ENCODE data around the gene CAPN5.

The CAPN5 gene

GRCh38 chr11:77106321-77106720 is 39.5 kb downstream of the CAPN5 start:
- Histone ChIP-seq H3K9me3 (ENCODE audit: control insufficient read depth in 1 of 2, low read length in 2 of 2) (no peaks in the 10 kb centered on the region), H3K4me1 (ENCODE audit: control insufficient read depth in 1 of 2, insufficient read depth in 2 of 2, low read length in 2 of 2) (peaks cover 43 to 53% of the 10 kb centered on the region in 2 donors), H3K36me3 (ENCODE audit: control insufficient read depth in 1 of 2, insufficient read depth in 2 of 2, low read length in 2 of 2) (peaks cover 8 to 25% of the 10 kb centered on the region in 2 donors), H3K4me3 (ENCODE audit: low read depth in 1 of 2, low read length in 2 of 2) (peak overlapping the region in 1 of 2 donors; percentile 0), H3K27me3 (ENCODE audit: control insufficient read depth in 1 of 2, insufficient read depth in 2 of 2, low read length in 2 of 2) (no peaks in the 10 kb centered on the region), H3K9ac (ENCODE audit: low read depth in 1 of 2, low read length in 2 of 2) (no peak overlapping the region), H3K27ac (ENCODE audit: low read depth, low read length) (no peak overlapping the region)

GRCh38 chr11:77106759-77107158 is 40.0 kb downstream of the CAPN5 start:
- Histone ChIP-seq H3K27me3 (ENCODE audit: control insufficient read depth in 1 of 2, insufficient read depth in 2 of 2, low read length in 2 of 2) (no peaks in the 10 kb centered on the region), H3K4me1 (ENCODE audit: control insufficient read depth in 1 of 2, insufficient read depth in 2 of 2, low read length in 2 of 2) (peaks cover 43 to 53% of the 10 kb centered on the region in 2 donors), H3K36me3 (ENCODE audit: control insufficient read depth in 1 of 2, insufficient read depth in 2 of 2, low read length in 2 of 2) (peaks cover 8 to 23% of the 10 kb centered on the region in 2 donors), H3K9ac (ENCODE audit: low read depth in 1 of 2, low read length in 2 of 2) (no peak overlapping the region), H3K27ac (ENCODE audit: low read depth, low read length) (no peak overlapping the region), H3K9me3 (ENCODE audit: control insufficient read depth in 1 of 2, low read length in 2 of 2) (no peaks in the 10 kb centered on the region), H3K4me3 (ENCODE audit: low read depth in 1 of 2, low read length in 2 of 2) (no peak overlapping the region)

DNA sequence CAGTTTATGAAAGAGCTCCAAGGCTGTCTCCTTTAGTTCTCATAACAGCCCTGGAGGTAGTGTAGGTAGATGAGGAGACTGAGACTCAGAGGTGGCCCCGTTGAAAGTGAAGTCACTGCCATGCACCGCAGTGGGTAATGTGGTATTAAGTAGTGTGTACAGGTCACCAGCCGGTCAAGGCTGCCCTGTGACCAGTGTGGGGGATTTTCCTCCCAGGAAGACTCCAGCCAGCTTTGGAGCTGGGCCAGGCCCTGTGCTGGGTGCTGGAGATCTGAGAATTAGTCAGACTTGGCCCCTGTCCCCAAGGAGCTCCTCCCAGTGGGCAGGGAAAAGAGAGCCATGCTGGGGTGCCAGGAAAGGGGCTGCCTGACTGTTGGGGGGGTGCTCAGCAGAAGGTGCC is 41.2 kb downstream of the CAPN5 start:
- Histone ChIP-seq H3K9me3 (ENCODE audit: control insufficient read depth in 1 of 2, low read length in 2 of 2) (no peaks in the 10 kb centered on the region), H3K27me3 (ENCODE audit: control insufficient read depth in 1 of 2, insufficient read depth in 2 of 2, low read length in 2 of 2) (no peaks in the 10 kb centered on the region), H3K36me3 (ENCODE audit: control insufficient read depth in 1 of 2, insufficient read depth in 2 of 2, low read length in 2 of 2) (peaks cover under 1 to 29% of the 10 kb centered on the region in 2 donors), H3K27ac (ENCODE audit: low read depth, low read length) (no peak overlapping the region), H3K9ac (ENCODE audit: low read depth in 1 of 2, low read length in 2 of 2) (no peak overlapping the region), H3K4me3 (ENCODE audit: low read depth in 1 of 2, low read length in 2 of 2) (peak overlapping the region in 1 of 2 donors; percentile 22), H3K4me1 (ENCODE audit: control insufficient read depth in 1 of 2, insufficient read depth in 2 of 2, low read length in 2 of 2) (peaks cover 48 to 64% of the 10 kb centered on the region in 2 donors)

- Histone ChIP-seq H3K27me3 (ENCODE audit: control insufficient read depth in 1 of 2, insufficient read depth in 2 of 2, low read length in 2 of 2) (no peaks in the 10 kb centered on the region), H3K9me3 (ENCODE audit: control insufficient read depth in 1 of 2, low read length in 2 of 2) (no peaks in the 10 kb centered on the region), H3K27ac (ENCODE audit: low read depth, low read length) (no peak overlapping the region), H3K9ac (ENCODE audit: low read depth in 1 of 2, low read length in 2 of 2) (no peak overlapping the region), H3K4me3 (ENCODE audit: low read depth in 1 of 2, low read length in 2 of 2) (peak overlapping the region in 1 of 2 donors; percentile 22), H3K4me1 (ENCODE audit: control insufficient read depth in 1 of 2, insufficient read depth in 2 of 2, low read length in 2 of 2) (peaks cover 53 to 67% of the 10 kb centered on the region in 2 donors), H3K36me3 (ENCODE audit: control insufficient read depth in 1 of 2, insufficient read depth in 2 of 2, low read length in 2 of 2) (peaks cover 0 to 24% of the 10 kb centered on the region in 2 donors)
These were observed 41.7 kb downstream of the CAPN5 start for GRCh38 chr11:77108436-77108835.

- Histone ChIP-seq H3K9me3 (ENCODE audit: control insufficient read depth in 1 of 2, low read length in 2 of 2) (no peaks in the 10 kb centered on the region), H3K4me1 (ENCODE audit: control insufficient read depth in 1 of 2, insufficient read depth in 2 of 2, low read length in 2 of 2) (peaks cover 53 to 67% of the 10 kb centered on the region in 2 donors), H3K27me3 (ENCODE audit: control insufficient read depth in 1 of 2, insufficient read depth in 2 of 2, low read length in 2 of 2) (no peaks in the 10 kb centered on the region), H3K36me3 (ENCODE audit: control insufficient read depth in 1 of 2, insufficient read depth in 2 of 2, low read length in 2 of 2) (peaks cover 7 to 24% of the 10 kb centered on the region in 2 donors), H3K27ac (ENCODE audit: low read depth, low read length) (no peak overlapping the region), H3K9ac (ENCODE audit: low read depth in 1 of 2, low read length in 2 of 2) (no peak overlapping the region), H3K4me3 (ENCODE audit: low read depth in 1 of 2, low read length in 2 of 2) (no peak overlapping the region)
These were observed 42.7 kb downstream of the CAPN5 start for GRCh38 chr11:77109236-77110019.

- H3K4me3 ChIP-seq (ENCODE audit: low read depth in 1 of 2, low read length in 2 of 2), result no peak overlapping the region
- peaks cover 14 to 31% of the 10 kb centered on the region in 2 donors for H3K36me3 ChIP-seq (ENCODE audit: control insufficient read depth in 1 of 2, insufficient read depth in 2 of 2, low read length in 2 of 2)
- H3K27me3 ChIP-seq (ENCODE audit: control insufficient read depth in 1 of 2, insufficient read depth in 2 of 2, low read length in 2 of 2), result no peaks in the 10 kb centered on the region
- no peak overlapping the region for H3K27ac ChIP-seq (ENCODE audit: low read depth, low read length)
- peaks cover 40 to 53% of the 10 kb centered on the region in 2 donors for H3K4me1 ChIP-seq (ENCODE audit: control insufficient read depth in 1 of 2, insufficient read depth in 2 of 2, low read length in 2 of 2)
- H3K9ac ChIP-seq (ENCODE audit: low read depth in 1 of 2, low read length in 2 of 2), result no peak overlapping the region
- H3K9me3 ChIP-seq (ENCODE audit: control insufficient read depth in 1 of 2, low read length in 2 of 2), result no peaks in the 10 kb centered on the region
These were observed 44.1 kb downstream of the CAPN5 start for GRCh38 chr11:77110836-77111235.

GRCh38 chr11:77111277-77111676 is 44.5 kb downstream of the CAPN5 start:
- Histone ChIP-seq H3K9me3 (ENCODE audit: control insufficient read depth in 1 of 2, low read length in 2 of 2) (no peaks in the 10 kb centered on the region), H3K4me1 (ENCODE audit: control insufficient read depth in 1 of 2, insufficient read depth in 2 of 2, low read length in 2 of 2) (peaks cover 36 to 50% of the 10 kb centered on the region in 2 donors), H3K36me3 (ENCODE audit: control insufficient read depth in 1 of 2, insufficient read depth in 2 of 2, low read length in 2 of 2) (peaks cover 18 to 35% of the 10 kb centered on the region in 2 donors), H3K9ac (ENCODE audit: low read depth in 1 of 2, low read length in 2 of 2) (no peak overlapping the region), H3K4me3 (ENCODE audit: low read depth in 1 of 2, low read length in 2 of 2) (no peak overlapping the region), H3K27me3 (ENCODE audit: control insufficient read depth in 1 of 2, insufficient read depth in 2 of 2, low read length in 2 of 2) (no peaks in the 10 kb centered on the region), H3K27ac (ENCODE audit: low read depth, low read length) (no peak overlapping the region)

- Histone ChIP-seq H3K36me3 (ENCODE audit: control insufficient read depth in 1 of 2, insufficient read depth in 2 of 2, low read length in 2 of 2) (peaks cover 18 to 42% of the 10 kb centered on the region in 2 donors), H3K9ac (ENCODE audit: low read depth in 1 of 2, low read length in 2 of 2) (no peak overlapping the region), H3K4me3 (ENCODE audit: low read depth in 1 of 2, low read length in 2 of 2) (no peak overlapping the region), H3K27ac (ENCODE audit: low read depth, low read length) (no peak overlapping the region), H3K4me1 (ENCODE audit: control insufficient read depth in 1 of 2, insufficient read depth in 2 of 2, low read length in 2 of 2) (peaks cover 30 to 43% of the 10 kb centered on the region in 2 donors), H3K27me3 (ENCODE audit: control insufficient read depth in 1 of 2, insufficient read depth in 2 of 2, low read length in 2 of 2) (no peaks in the 10 kb centered on the region), H3K9me3 (ENCODE audit: control insufficient read depth in 1 of 2, low read length in 2 of 2) (no peaks in the 10 kb centered on the region)
These were observed 45.2 kb downstream of the CAPN5 start for GRCh38 chr11:77111946-77112345.

GRCh38 chr11:77112641-77113381 is 46.0 kb downstream of the CAPN5 start:
- Histone ChIP-seq H3K36me3 (ENCODE audit: control insufficient read depth in 1 of 2, insufficient read depth in 2 of 2, low read length in 2 of 2) (peaks cover 20 to 51% of the 10 kb centered on the region in 2 donors), H3K9ac (ENCODE audit: low read depth in 1 of 2, low read length in 2 of 2) (no peak overlapping the region), H3K9me3 (ENCODE audit: control insufficient read depth in 1 of 2, low read length in 2 of 2) (no peaks in the 10 kb centered on the region), H3K27me3 (ENCODE audit: control insufficient read depth in 1 of 2, insufficient read depth in 2 of 2, low read length in 2 of 2) (no peaks in the 10 kb centered on the region), H3K4me3 (ENCODE audit: low read depth in 1 of 2, low read length in 2 of 2) (no peak overlapping the region), H3K27ac (ENCODE audit: low read depth, low read length) (no peak overlapping the region), H3K4me1 (ENCODE audit: control insufficient read depth in 1 of 2, insufficient read depth in 2 of 2, low read length in 2 of 2) (peaks cover 21 to 34% of the 10 kb centered on the region in 2 donors)
